ENCODE data around the gene RNASE4.
"Not testable (repeated sequence)": the region's sequence is repeated elsewhere in the genome, so short reads cannot be mapped to it uniquely, and the experiment has no call there.

GRCh38 chr14:20726121-20726520 is 41.8 kb downstream of the RNASE4 start:
- not testable (repeated sequence) for TF ChIP-seq CTCF, POLR2A (IDR thresholded peaks at IDR 0.05)

Measured in sigmoid colon (tissue), 3 donors.